Neural crest cell (in vitro differentiated cells): ENCODE data around the gene SEMA7A. TPM values are rescaled to one million over a fixed set of nuclear protein-coding genes. Genes with fewer than 3 reads are reported as not detected.

Experiments used
- DNase-seq: peaks from one replicate; pipeline ENCODE4 v3.0.0; 2021; ENCODE audit warnings: low read depth, mixed read lengths, low spot score
- H3K27ac Mint-ChIP-seq: one replicate; pipeline ENCODE4 v1.8.0; 2021; ENCODE audit warnings: mild to moderate bottlenecking, mixed read lengths; ENCODE audit not compliant: unreplicated experiment
- H3K27me3 Mint-ChIP-seq: 2 replicates; pipeline ENCODE4 v1.8.0; 2021; ENCODE audit warnings: low read depth, mild to moderate bottlenecking, mixed read lengths
- H3K36me3 Mint-ChIP-seq: 2 replicates; pipeline ENCODE4 v1.8.0; 2021; ENCODE audit warnings: low read depth, mild to moderate bottlenecking, mixed read lengths
- H3K4me1 Mint-ChIP-seq: 2 replicates; pipeline ENCODE4 v1.8.0; 2021; ENCODE audit warnings: mixed read lengths
- H3K4me3 Mint-ChIP-seq: one replicate; pipeline ENCODE4 v1.8.0; 2021; ENCODE audit warnings: mild to moderate bottlenecking, mixed read lengths
- H3K9me3 Mint-ChIP-seq: 2 replicates; pipeline ENCODE4 v1.8.0; 2021; ENCODE audit warnings: mixed read lengths
- total RNA-seq: library from RNA; stranded (reverse); gene quantifications from 2 replicates; pipeline ENCODE4 v1.2.1, GENCODE V29; 2021
- TF ChIP-seq, protein P1 (sequence below): fragments of 200-600 bp; sonication (generic); conservative IDR thresholded peaks from 2 replicates; pipeline ENCODE4 v1.5.0; 2021; ENCODE audit warnings: antibody characterized with exemption, mild to moderate bottlenecking

The SEMA7A gene
- total RNA-seq, 1 donor from 2014 or later: 14.4 TPM

DNA sequence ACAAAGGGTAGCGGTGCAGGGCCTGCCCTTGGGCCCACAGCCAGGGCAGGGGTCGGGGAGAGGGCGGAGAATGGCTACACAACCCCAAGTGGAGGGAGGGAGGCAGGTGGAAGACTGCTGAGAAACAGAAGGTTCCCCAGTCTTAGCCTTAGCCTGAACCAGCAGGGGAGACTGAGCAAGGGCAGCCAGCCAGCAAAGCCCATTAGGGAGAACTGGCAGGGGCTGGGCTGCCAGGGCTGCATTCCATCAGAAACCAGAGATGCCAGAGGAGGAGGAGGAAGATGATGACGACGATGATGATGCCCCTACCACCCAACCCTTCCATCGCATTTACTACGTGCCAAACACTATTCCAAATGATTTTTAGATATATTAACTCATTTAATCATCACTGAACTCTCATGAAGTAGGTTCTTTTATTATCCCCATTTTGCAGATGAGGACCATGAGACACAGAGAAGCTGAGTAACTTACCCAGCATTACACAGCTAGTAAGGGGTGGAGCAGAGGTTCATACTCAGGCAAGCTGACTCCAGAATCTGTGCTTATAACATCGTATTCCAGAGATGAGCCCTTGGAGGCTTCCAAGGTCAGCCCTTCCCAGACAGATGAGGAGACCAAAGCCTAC lies 8.7 kb downstream of the SEMA7A start:
- peaks cover 57% of the 10 kb centered on the region for H3K4me1 Mint-ChIP-seq
- no peak overlapping the region for H3K4me3 Mint-ChIP-seq
- no peaks in the 10 kb centered on the region for H3K27me3 Mint-ChIP-seq

DNA sequence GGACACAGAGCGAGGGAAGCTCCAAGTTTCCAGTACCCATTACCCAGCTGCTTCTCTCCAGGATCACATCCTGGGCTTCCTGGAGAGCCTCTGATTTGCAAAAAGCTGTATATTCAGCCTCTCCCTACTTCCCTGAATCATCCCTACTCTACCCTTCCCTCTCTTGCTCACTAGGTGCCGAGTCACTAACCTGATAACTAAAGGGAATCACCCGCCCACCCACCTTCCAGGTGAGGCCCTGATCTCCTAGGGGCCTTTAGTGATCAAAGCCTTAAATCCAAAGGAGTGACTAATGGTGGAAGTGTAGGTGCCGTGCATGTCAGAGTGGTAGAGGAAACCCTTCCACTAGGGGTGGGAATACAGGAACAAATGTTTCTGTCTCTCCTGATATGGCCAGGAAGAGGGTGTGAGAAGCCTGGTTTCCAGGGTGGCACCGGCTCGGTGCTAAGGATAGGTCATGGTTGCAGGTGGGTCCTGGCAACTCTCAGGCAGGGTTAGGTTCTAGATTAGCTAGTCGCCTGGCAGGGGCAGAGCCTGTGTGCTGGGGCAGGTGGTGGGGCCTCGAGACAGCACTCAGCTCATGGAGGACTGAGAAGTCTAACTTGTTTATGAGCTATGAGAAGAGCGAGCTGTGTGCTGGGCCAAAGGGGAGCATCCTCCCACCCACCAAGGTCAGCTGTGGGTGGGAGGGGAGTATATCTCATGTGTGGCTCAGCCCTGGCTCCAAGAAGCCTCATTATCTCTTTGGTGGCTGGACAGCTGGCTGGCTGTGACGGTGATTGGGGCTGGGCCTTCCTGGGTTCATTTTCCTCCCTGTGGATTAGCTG lies 10.1 kb downstream of the SEMA7A start:
- Mint-ChIP-seq H3K36me3 (no peaks in the 10 kb centered on the region), H3K9me3 (no peaks in the 10 kb centered on the region), H3K4me3 (peak overlapping the region; percentile 14), H3K27ac (peak overlapping the region; percentile 82), H3K27me3 (no peaks in the 10 kb centered on the region), H3K4me1 (peaks cover 59% of the 10 kb centered on the region)
- no peak for DNase-seq
- TF ChIP-seq, protein P1, sequence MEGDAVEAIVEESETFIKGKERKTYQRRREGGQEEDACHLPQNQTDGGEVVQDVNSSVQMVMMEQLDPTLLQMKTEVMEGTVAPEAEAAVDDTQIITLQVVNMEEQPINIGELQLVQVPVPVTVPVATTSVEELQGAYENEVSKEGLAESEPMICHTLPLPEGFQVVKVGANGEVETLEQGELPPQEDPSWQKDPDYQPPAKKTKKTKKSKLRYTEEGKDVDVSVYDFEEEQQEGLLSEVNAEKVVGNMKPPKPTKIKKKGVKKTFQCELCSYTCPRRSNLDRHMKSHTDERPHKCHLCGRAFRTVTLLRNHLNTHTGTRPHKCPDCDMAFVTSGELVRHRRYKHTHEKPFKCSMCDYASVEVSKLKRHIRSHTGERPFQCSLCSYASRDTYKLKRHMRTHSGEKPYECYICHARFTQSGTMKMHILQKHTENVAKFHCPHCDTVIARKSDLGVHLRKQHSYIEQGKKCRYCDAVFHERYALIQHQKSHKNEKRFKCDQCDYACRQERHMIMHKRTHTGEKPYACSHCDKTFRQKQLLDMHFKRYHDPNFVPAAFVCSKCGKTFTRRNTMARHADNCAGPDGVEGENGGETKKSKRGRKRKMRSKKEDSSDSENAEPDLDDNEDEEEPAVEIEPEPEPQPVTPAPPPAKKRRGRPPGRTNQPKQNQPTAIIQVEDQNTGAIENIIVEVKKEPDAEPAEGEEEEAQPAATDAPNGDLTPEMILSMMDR: no peak

More for the DNA sequence above, 8.7 kb downstream of the SEMA7A start:
- no peaks in the 10 kb centered on the region for H3K36me3 Mint-ChIP-seq
- DNase-seq: no peak
- TF ChIP-seq, protein P1: no peak
- H3K27ac Mint-ChIP-seq: no peak overlapping the region
- H3K9me3 Mint-ChIP-seq: no peaks in the 10 kb centered on the region

DNA sequence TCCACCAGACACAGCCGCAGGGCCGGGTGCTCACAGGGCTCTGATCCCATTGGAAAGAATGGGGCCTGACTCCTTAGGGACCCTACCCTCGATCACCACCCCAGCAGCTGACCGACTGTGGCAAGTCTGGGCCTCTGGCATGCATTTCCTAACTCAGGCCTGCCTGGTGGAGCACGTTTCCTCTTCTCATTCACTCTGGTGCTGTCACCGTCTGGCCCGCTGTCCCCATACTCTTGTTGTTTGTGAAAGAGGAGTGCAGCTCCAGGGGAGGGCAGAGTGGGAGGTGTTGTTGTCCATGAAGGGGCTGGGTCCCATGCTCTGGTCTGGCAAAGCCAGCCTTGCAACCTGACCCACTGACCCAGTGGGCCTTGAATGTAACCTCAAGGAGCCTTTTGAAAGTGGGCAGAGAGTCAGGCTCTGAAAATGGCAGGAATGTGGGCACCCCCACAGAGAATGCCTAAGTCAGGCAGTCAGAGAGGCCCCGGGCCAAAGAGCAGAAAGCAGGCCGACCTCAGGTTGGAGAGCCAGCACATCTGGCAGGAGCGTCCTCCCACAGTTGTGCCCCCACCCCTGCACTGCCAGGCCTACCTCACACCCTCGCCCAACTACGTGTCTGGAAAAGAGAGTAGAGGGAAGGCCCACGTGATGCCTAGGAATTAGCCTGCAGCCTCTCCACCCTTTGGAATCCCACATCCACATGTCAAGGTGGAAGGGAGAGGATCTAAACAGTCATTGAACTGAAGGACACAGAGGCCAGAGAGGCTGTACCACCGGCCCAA lies 10.9 kb downstream of the SEMA7A start:
- H3K27ac Mint-ChIP-seq: peak overlapping the region; percentile 79
- no peak for DNase-seq
- H3K27me3 Mint-ChIP-seq: no peaks in the 10 kb centered on the region
- no peaks in the 10 kb centered on the region for H3K9me3 Mint-ChIP-seq
- H3K4me1 Mint-ChIP-seq: peaks cover 59% of the 10 kb centered on the region
- no peaks in the 10 kb centered on the region for H3K36me3 Mint-ChIP-seq
- peak overlapping the region; percentile 4 for H3K4me3 Mint-ChIP-seq
- TF ChIP-seq, protein P1: no peak

DNA sequence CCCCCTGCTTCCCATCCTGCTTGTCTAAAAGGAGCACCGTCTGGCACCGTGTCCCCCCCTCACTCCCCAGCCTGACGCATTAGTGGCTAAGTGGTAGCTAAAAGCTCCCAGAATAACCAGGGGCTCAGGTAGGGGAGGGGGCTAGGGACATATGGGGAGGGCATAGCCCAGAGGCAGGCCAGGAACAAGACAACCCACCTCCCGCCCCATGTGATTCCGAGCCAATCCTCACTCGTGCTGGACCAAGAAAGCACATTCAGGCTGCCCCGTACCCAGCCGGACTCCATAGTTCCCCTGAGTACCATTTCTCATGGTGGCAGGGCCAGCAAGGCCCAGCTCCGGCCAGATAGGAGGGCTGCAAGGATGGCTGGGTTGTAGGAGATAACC lies 11.5 kb downstream of the SEMA7A start:
- peaks cover 65% of the 10 kb centered on the region for H3K4me1 Mint-ChIP-seq
- H3K9me3 Mint-ChIP-seq: no peaks in the 10 kb centered on the region
- H3K36me3 Mint-ChIP-seq: no peaks in the 10 kb centered on the region
- no peak overlapping the region for H3K4me3 Mint-ChIP-seq
- peak overlapping the region; percentile 96 for H3K27ac Mint-ChIP-seq
- DNase-seq: no peak
- H3K27me3 Mint-ChIP-seq: no peaks in the 10 kb centered on the region
- TF ChIP-seq, protein P1: no peak
